H1 (cell line): ENCODE data around the gene NKAIN4.

Source experiments
- RFX5 ChIP-seq: IDR thresholded peaks from 2 replicates; pipeline ENCODE4 v1.6.1; 2011; ENCODE audit warnings: low read depth, low read length, improper control_type of control experiment, borderline replicate concordance
- SP1 ChIP-seq: IDR thresholded peaks from 2 replicates; pipeline ENCODE4 v1.6.1; 2011; ENCODE audit warnings: low read depth, low read length

DNA sequence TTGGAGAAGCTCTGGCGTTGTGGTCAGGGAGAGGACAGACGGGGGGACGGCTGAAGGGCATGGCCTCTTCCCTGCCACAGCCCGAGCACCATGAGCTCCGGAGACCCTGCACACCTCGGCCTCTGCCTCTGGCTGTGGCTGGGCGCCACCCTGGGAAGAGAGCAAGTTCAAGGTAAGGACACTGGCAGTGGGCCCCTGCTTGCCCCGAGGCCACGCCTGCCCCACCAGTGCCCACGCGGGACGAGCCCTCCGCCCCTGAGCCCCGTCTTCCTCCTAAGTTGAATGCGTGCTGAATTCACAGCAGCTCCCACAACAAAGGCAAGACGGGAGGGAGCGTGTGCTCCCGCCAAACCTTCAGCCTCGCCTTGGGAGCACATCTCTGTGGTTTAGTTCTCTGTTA lies 40.8 kb upstream of the NKAIN4 start:
- TF ChIP-seq RFX5 (no peak), SP1 (no peak)
